ENCODE data around the gene SLC41A3. TPM values are rescaled to one million over a fixed set of nuclear protein-coding genes. Genes with fewer than 3 reads are reported as not detected.

Gene SLC41A3
- total and polyA plus RNA-seq, 10 of the 15 experiments (the other 5 are each of a cell fraction or from before 2014, with no cell fraction given) = 8.3 to 29.5 (median 16.7) TPM

DNA sequence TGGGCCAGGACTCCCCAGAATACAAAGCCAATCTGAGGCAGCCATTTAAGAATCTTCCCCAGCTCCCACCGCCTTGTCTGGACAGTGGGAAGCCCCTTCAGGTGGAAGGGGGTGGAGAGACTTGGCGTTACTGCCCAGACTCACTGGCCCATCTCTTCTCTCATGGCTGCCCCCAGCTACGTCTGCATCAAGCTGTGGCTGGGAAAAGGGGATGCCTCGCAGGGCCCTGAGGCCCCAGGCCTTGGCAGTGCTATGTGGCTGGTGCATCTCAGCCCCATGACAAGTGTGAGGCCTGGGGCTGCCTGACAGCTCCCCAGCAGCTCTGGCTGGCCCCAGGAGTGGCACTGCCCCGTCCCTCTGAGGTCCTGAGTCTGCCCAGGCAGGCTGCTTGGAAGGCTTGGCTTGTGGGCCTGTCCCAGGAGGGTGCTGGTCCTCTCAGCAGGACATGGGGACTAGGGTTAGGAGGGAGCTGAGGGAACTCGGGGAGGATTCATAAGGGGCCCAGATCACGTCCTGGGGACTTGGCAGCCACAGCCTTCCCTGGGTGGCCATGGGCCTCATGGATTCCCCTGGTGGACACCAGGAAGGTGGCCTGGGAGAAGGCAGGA lies 20.2 kb upstream of the SLC41A3 start:
- no peak overlapping the region for H3K27ac ChIP-seq (ENCODE audit: control insufficient read depth, insufficient read depth)
- no peak for TF ChIP-seq RAD51 (IDR thresholded peaks at IDR 0.05)
- no peak for TF ChIP-seq CHD1 (IDR thresholded peaks at IDR 0.05; ENCODE audit: low read depth, low read length)
- TF ChIP-seq CREB1 (IDR thresholded peaks at IDR 0.05; ENCODE audit: low read depth) = no peak
- ChIA-PET CTCF (no interaction called here), RAD21 (ENCODE audit: unreplicated experiment) (no interaction called here), SMC1A (ENCODE audit: uncharacterized antibody, unreplicated experiment) (no interaction called here), POLR2A (no interaction called here)
- no TSS peak for BruUV-seq (replicated peaks)
- in situ Hi-C loops (cut with MboI) (no loop called here), intact Hi-C loops (cut with micrococcal nuclease; ENCODE audit: unreplicated experiment) (no loop called here)
- WGBS (ENCODE audit: insufficient coverage, insufficient replicate concordance, low lambda C conversion rate, missing lambda C conversion rate) = 25% methylated on average over 7 of the region's 7 CpGs
- no peaks in the 10 kb centered on the region; the same call in 1 of the 2 replicates for H4K20me1 ChIP-seq (ENCODE audit: control insufficient read depth, insufficient read depth)
- no peak for FAIRE-seq
- H3K9ac ChIP-seq (ENCODE audit: control insufficient read depth, insufficient read depth, low read length) = no peak overlapping the region
- no peak overlapping the region for H3K4me2 ChIP-seq (ENCODE audit: control insufficient read depth, insufficient read depth)
- peaks cover 0 to 2% of the 10 kb centered on the region in 2 experiments; a peak in 1 of 4 replicates for H3K27me3 ChIP-seq (replicated peaks in 1 of 2; ENCODE audit: control insufficient read depth in 2 of 2, insufficient read depth in 2 of 2, low read length in 1 of 2)
- no peak for ATAC-seq
- H2AFZ ChIP-seq (ENCODE audit: control insufficient read depth, low read depth, low read length) = no peak overlapping the region
- H3K4me3 ChIP-seq = no peak overlapping the region
- H3K9me3 ChIP-seq (replicated peaks; ENCODE audit: control insufficient read depth, insufficient read depth, low read length) = no peaks in the 10 kb centered on the region
- no peaks in the 10 kb centered on the region for H3K79me2 ChIP-seq (ENCODE audit: control insufficient read depth, insufficient read depth, low read length)
- peaks cover 10% of the 10 kb centered on the region; the same call in 1 of the 2 replicates for H3K4me1 ChIP-seq (ENCODE audit: control insufficient read depth, insufficient read depth, low read length)
- H3K36me3 ChIP-seq (ENCODE audit: control insufficient read depth in 2 of 2, insufficient read depth in 2 of 2, low read length in 1 of 2) = no peaks in the 10 kb centered on the region
- no peak for DNase-seq (ENCODE audit: low read depth, low spot score)

DNA sequence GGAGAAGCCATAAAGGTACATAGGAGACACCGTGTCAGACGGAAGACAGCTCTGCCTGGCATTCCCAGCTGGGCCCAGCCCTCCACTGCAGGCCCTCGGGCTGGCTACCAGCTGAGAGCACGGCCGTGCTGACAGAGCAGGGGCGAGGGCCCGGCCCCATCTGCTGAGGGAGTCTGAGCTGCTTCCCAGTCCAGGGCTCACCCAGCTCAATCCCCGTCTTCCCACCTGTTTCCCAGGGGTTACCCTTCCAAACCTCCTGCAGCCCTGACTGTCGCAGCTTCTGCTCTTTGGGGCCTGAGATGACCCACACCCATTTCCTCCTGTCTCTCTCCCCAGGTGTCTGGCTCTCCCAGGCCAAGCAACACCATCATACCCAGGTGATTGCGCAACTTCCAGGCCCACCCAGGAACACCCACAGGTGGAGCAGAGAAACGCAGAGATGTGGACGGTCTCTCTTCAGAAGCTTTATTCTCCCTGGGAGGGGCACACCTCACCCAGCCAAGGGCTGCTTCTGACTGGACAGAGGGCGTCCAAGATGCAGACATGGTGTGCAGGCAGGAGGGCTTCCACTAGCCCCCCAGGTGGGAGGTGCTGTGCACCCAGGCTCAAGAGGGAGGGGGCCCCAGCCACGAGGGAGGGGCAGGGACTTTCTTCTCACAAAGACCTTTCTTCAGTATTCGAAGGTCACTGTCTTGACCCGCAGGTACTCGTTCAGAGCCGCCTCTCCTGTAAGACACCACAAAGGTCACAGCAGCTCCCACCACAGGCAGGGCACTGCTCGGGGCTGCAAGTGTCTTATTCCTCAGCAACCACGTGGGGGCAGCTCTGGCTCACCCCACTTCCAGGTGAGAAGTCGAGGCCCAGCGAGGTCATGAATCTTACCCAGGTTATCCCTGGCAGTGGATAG lies 19.4 kb upstream of the SLC41A3 start:
- no peaks in the 10 kb centered on the region for H3K9me3 ChIP-seq (replicated peaks; ENCODE audit: control insufficient read depth, insufficient read depth, low read length)
- no peak for FAIRE-seq
- no peak overlapping the region for H3K4me2 ChIP-seq (ENCODE audit: control insufficient read depth, insufficient read depth)
- intact Hi-C loops (cut with micrococcal nuclease; ENCODE audit: unreplicated experiment) = no loop called here
- H3K4me3 ChIP-seq = no peak overlapping the region
- ChIA-PET POLR2A (no interaction called here), CTCF (no interaction called here), RAD21 (ENCODE audit: unreplicated experiment) (no interaction called here), SMC1A (ENCODE audit: uncharacterized antibody, unreplicated experiment) (no interaction called here)
- H3K9ac ChIP-seq (ENCODE audit: control insufficient read depth, insufficient read depth, low read length) = no peak overlapping the region
- WGBS (ENCODE audit: insufficient coverage, insufficient replicate concordance, low lambda C conversion rate, missing lambda C conversion rate) = 34% methylated on average over 22 of the region's 22 CpGs
- DNase-seq (ENCODE audit: low read depth, low spot score) = no peak
- TF ChIP-seq CBFB (IDR thresholded peaks at IDR 0.05; ENCODE audit: low read depth) (no peak), CEBPB (IDR thresholded peaks at IDR 0.05; ENCODE audit: borderline replicate concordance in 1 of 2, low read depth in 2 of 2, low read length in 2 of 2) (peak in 1 of 2 experiments; percentile 74; a peak in 1 of 4 replicates), CTCF (IDR thresholded peaks at IDR 0.05 in 2 of 3, conservative IDR thresholded peaks at IDR 0.05 in 1 of 3; ENCODE audit: control insufficient read depth in 2 of 3, extremely low read depth in 1 of 3, insufficient read depth in 1 of 3, low read depth in 3 of 3, low read length in 3 of 3) (peak in 1 of 3 experiments; percentile 10; a peak in 1 of 6 replicates)
- TF ChIP-seq, protein P1, sequence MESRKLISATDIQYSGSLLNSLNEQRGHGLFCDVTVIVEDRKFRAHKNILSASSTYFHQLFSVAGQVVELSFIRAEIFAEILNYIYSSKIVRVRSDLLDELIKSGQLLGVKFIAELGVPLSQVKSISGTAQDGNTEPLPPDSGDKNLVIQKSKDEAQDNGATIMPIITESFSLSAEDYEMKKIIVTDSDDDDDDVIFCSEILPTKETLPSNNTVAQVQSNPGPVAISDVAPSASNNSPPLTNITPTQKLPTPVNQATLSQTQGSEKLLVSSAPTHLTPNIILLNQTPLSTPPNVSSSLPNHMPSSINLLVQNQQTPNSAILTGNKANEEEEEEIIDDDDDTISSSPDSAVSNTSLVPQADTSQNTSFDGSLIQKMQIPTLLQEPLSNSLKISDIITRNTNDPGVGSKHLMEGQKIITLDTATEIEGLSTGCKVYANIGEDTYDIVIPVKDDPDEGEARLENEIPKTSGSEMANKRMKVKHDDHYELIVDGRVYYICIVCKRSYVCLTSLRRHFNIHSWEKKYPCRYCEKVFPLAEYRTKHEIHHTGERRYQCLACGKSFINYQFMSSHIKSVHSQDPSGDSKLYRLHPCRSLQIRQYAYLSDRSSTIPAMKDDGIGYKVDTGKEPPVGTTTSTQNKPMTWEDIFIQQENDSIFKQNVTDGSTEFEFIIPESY (IDR thresholded peaks at IDR 0.05) = no peak
- no peaks in the 10 kb centered on the region for H3K79me2 ChIP-seq (ENCODE audit: control insufficient read depth, insufficient read depth, low read length)
- H2AFZ ChIP-seq (ENCODE audit: control insufficient read depth, low read depth, low read length) = no peak overlapping the region
- peak; percentile 49; the same call in 2 of the 3 replicates for ATAC-seq
- peaks cover 10% of the 10 kb centered on the region; the same call in 1 of the 2 replicates for H3K4me1 ChIP-seq (ENCODE audit: control insufficient read depth, insufficient read depth, low read length)
- no peaks in the 10 kb centered on the region for H3K36me3 ChIP-seq (ENCODE audit: control insufficient read depth in 2 of 2, insufficient read depth in 2 of 2, low read length in 1 of 2)
- peaks cover 0 to 2% of the 10 kb centered on the region in 2 experiments; a peak in 1 of 4 replicates for H3K27me3 ChIP-seq (replicated peaks in 1 of 2; ENCODE audit: control insufficient read depth in 2 of 2, insufficient read depth in 2 of 2, low read length in 1 of 2)
- BruUV-seq (replicated peaks) = no TSS peak
- no peak overlapping the region for H3K27ac ChIP-seq (ENCODE audit: control insufficient read depth, insufficient read depth)
- in situ Hi-C loops (cut with MboI) = no loop called here
- H4K20me1 ChIP-seq (ENCODE audit: control insufficient read depth, insufficient read depth) = no peaks in the 10 kb centered on the region; the same call in 1 of the 2 replicates
